Lung (tissue), 12 donors: ENCODE data around the gene ANKRD23. TPM values are rescaled to one million over a fixed set of nuclear protein-coding genes. Genes with fewer than 3 reads are reported as not detected.
"Not testable (repeated sequence)": the region's sequence is repeated elsewhere in the genome, so short reads cannot be mapped to it uniquely, and the experiment has no call there.

Experiments
- ATAC-seq: fragments of 200-7000 bp; cut with Tn5 transposase; one replicate; pipeline ENCODE4 v1.9.1; 2020; ENCODE audit warnings: moderate number of reproducible peaks; ENCODE audit not compliant: insufficient read depth, low FRiP score
- DNase-seq, 3 donors: peaks; one replicate each; pipeline ENCODE4 v3.0.0-alpha.2; 2013 to 2017
- H3K27ac ChIP-seq, 2 donors: one replicate each; pipeline ENCODE4 v1.5.1; 2013; ENCODE audit warnings: mild to moderate bottlenecking in 2 of 2, moderate library complexity in 2 of 2, control low read depth in 1 of 2, inconsistent platforms in 1 of 2, low read depth in 1 of 2, low read length in 1 of 2
- H3K27me3 ChIP-seq, 3 donors: one replicate each; pipeline ENCODE4 v1.5.1; 2013; ENCODE audit warnings: low read length in 2 of 3; ENCODE audit not compliant: control insufficient read depth in 3 of 3, insufficient read depth in 3 of 3
- H3K36me3 ChIP-seq, 4 donors: one replicate each; pipeline ENCODE4 v1.5.1; 2013; ENCODE audit warnings: low read length in 4 of 4, mild to moderate bottlenecking in 1 of 4, moderate library complexity in 1 of 4; ENCODE audit not compliant: control insufficient read depth in 4 of 4, insufficient read depth in 4 of 4
- H3K4me1 ChIP-seq, 5 donors: one replicate each; pipeline ENCODE4 v1.5.1; 2013; ENCODE audit warnings: low read length in 5 of 5, mild to moderate bottlenecking in 2 of 5, moderate library complexity in 1 of 5; ENCODE audit not compliant: control insufficient read depth in 5 of 5, insufficient read depth in 5 of 5
- H3K4me3 ChIP-seq: one replicate; pipeline ENCODE4 v1.5.1; 2013; ENCODE audit warnings: mild to moderate bottlenecking, control low read depth, moderate library complexity
- H3K9ac ChIP-seq, 2 donors: one replicate each; pipeline ENCODE4 v1.5.1; 2013; ENCODE audit warnings: low read length in 2 of 2, control low read depth in 1 of 2; ENCODE audit not compliant: insufficient read depth in 1 of 2
- H3K9me3 ChIP-seq, 4 donors: one replicate each; pipeline ENCODE4 v1.5.1; 2013; ENCODE audit warnings: low read length in 3 of 4, mild to moderate bottlenecking in 1 of 4, moderate library complexity in 1 of 4; ENCODE audit not compliant: control insufficient read depth in 4 of 4, insufficient read depth in 3 of 4
- WGBS, 2 donors: extraction: QIAGEN DNeasy Blood & Tissue Kit; methylation state at CpG; one replicate each; pipeline ENCODE4 v1.1.7; 2013; 5-methylcytosine and 5-hydroxymethylcytosine counted together
- polyA plus RNA-seq, 2 donors: library from polyadenylated mRNA; stranded (reverse); fragments of 200-250 nt; gene quantifications; one replicate each; pipeline ENCODE4 v1.2.1, GENCODE V29; 2013
- total RNA-seq, 2 donors: library from RNA; depleted of rRNA in 1 of 2; stranded (reverse); fragments of >200 nt in 1 of 2; gene quantifications; one replicate each; pipeline ENCODE4 v1.2.1, GENCODE V29; 2014 to 2021
- TF ChIP-seq, protein P1 (sequence below): IDR thresholded peaks from 2 replicates; pipeline ENCODE4 v1.5.1; 2012; ENCODE audit warnings: mild to moderate bottlenecking; ENCODE audit errors: control extremely low read depth, extremely low read depth
- donor health status: control.
- donor health status: control.
- donor health status: Bipolar disorder and iron deficiency.
- donor health status: healthy.
- donor health status: DM: yes; HTN: yes; CAD: no.

Gene ANKRD23
- total and polyA plus RNA-seq, 4 donors = 1.5 to 6.9 (median 4.4) TPM

GRCh38 chr2:96797066-96797625 is 46.7 kb downstream of the ANKRD23 start:
- H3K4me1 ChIP-seq = peaks cover 0 to 5% (median 0%) of the 10 kb centered on the region in 5 donors
- TF ChIP-seq, protein P1, sequence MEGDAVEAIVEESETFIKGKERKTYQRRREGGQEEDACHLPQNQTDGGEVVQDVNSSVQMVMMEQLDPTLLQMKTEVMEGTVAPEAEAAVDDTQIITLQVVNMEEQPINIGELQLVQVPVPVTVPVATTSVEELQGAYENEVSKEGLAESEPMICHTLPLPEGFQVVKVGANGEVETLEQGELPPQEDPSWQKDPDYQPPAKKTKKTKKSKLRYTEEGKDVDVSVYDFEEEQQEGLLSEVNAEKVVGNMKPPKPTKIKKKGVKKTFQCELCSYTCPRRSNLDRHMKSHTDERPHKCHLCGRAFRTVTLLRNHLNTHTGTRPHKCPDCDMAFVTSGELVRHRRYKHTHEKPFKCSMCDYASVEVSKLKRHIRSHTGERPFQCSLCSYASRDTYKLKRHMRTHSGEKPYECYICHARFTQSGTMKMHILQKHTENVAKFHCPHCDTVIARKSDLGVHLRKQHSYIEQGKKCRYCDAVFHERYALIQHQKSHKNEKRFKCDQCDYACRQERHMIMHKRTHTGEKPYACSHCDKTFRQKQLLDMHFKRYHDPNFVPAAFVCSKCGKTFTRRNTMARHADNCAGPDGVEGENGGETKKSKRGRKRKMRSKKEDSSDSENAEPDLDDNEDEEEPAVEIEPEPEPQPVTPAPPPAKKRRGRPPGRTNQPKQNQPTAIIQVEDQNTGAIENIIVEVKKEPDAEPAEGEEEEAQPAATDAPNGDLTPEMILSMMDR = no peak
- H3K36me3 ChIP-seq = peaks cover 0 to 18% (median 7%) of the 10 kb centered on the region in 4 donors
- no peaks in the 10 kb centered on the region for H3K9me3 ChIP-seq
- no peak overlapping the region for H3K27ac ChIP-seq
- no peak overlapping the region for H3K4me3 ChIP-seq
- DNase-seq = no peak
- no peaks in the 10 kb centered on the region for H3K27me3 ChIP-seq
- no peak for ATAC-seq
- H3K9ac ChIP-seq = no peak overlapping the region
- WGBS, 2 donors = 97% methylated on average over 23 of the region's 23 CpGs

- H3K9ac ChIP-seq, H3K4me3 ChIP-seq, DNase-seq, ATAC-seq, H3K27me3 ChIP-seq, H3K27ac ChIP-seq, H3K9me3 ChIP-seq, H3K4me1 ChIP-seq: not testable (repeated sequence)
- peaks cover 0 to 17% (median 2%) of the 10 kb centered on the region in 4 donors for H3K36me3 ChIP-seq
- 89 to 92% methylated on average over 6 of the region's 6 CpGs for WGBS, 2 donors
Observed at GRCh38 chr2:96796497-96796896, 47.3 kb downstream of the ANKRD23 start.

GRCh38 chr2:96795076-96795475 is 48.7 kb downstream of the ANKRD23 start:
- DNase-seq (no peak), ATAC-seq (no peak)
- H3K9ac ChIP-seq = no peak overlapping the region
- TF ChIP-seq, protein P1 = no peak
- H3K36me3 ChIP-seq = peaks cover 0 to 17% (median 0%) of the 10 kb centered on the region in 4 donors
- no peaks in the 10 kb centered on the region for H3K4me1 ChIP-seq
- WGBS, 2 donors = 95% methylated on average over 6 of the region's 6 CpGs
- no peak overlapping the region for H3K27ac ChIP-seq
- no peaks in the 10 kb centered on the region for H3K9me3 ChIP-seq
- no peak overlapping the region for H3K4me3 ChIP-seq
- no peaks in the 10 kb centered on the region for H3K27me3 ChIP-seq

- Histone ChIP-seq H3K9me3 (no peaks in the 10 kb centered on the region), H3K4me3 (no peak overlapping the region), H3K27me3 (no peaks in the 10 kb centered on the region), H3K36me3 (peaks cover 0 to 2% (median 0%) of the 10 kb centered on the region in 4 donors), H3K9ac (no peak overlapping the region), H3K27ac (peak overlapping the region; percentile 16 to 69), H3K4me1 (peaks cover 0 to 10% (median 0%) of the 10 kb centered on the region in 5 donors)
- DNase-seq (no peak), ATAC-seq (no peak)
- WGBS, 2 donors = 86 to 90% methylated on average over 17 of the region's 17 CpGs
- TF ChIP-seq, protein P1 = no peak
Observed at GRCh38 chr2:96792772-96793749, 50.8 kb downstream of the ANKRD23 start.
